NCI-H2196 (cell line): ENCODE results near the gene ST3GAL5.
"Not testable (repeated sequence)": the region's sequence is repeated elsewhere in the genome, so short reads cannot be mapped to it uniquely, and the experiment has no call there.

Source experiments
- DNase-seq: peaks from one replicate; lab custom pipeline; 2025; ENCODE audit not compliant: unreplicated experiment; lab: John Stamatoyannopoulos, UW

The ST3GAL5 gene

GRCh38 chr2:85888684-85889626, at the start of gene ST3GAL5:
ST3GAL5 (minus strand) TSS chr2:85888990; CDS start chr2:85888905, 85 bp downstream.
- peak; percentile 67 for DNase-seq

- no peak for DNase-seq
Observed at GRCh38 chr2:85938456-85938855, 49.7 kb upstream of the ST3GAL5 start.

DNA sequence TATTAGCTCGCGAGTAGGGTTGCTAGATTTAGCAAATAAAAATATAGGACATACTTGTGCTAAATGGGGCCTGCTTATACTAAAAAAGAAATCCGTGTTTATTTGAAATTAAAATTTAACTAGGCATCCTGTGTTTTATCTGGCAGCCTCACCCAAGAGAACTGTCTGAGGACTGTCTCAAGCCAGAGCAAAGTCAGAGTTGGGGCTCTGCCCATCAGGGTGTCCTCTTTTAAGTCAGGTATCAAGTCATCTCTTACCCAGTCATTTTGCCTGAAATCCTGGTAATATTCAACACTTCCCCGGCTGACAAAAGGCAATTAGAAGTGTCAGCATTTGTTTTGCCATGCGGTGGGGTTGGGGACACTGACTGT, 48.3 kb upstream of the ST3GAL5 start:
- DNase-seq: no peak

DNA sequence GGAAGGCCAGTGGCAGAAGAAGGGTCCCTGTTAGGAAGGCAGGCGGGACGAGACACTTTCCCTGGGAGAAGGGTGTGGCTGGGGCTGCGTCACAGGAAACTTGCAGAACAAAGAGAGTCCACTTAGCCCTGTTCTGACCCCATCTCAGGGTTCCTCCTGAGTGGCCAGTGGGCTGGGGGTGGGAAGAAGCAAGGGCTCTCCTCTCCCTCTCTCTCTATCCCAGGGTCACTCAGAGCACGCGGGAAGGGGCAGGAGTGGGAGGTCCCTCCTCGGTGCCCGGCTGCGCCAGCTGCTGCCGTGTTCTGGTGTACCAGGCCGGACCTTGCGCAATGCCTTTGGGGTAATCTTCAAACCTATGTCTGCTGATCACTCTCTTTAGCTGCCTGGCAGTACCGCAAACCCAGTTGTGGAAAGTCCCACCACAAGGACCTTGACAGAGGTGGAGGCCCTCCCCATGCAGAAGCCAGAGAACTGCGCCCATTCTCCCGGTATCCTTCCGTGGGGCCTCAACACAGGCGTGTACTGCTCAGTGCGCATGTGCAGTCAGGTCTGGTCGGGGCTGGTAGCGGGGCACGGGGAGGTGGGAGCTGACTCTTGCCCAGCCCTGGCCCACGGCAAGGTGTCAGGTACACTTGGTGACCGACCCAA, 47.8 kb upstream of the ST3GAL5 start:
- DNase-seq: no peak

DNA sequence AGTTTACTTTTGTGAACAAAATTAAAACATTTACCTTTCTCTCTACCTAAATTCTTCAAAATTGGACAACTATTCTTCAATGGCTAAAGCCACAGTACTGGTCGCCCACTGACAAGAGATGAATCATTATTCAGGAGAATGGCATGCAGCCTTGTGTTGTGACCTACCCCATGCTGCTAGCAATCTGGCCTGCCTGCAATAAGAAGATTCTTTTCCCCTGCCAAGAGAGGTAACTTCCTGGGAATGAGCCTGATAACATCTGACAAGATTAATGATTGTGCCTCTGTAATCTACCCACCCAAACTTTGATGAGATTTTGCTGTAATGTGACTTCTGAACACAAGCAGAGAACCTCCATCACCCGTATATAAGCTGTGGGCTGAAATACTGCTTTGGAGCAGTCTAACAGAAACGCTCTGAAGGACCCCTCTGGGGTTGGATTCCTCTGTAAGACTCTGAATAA, 47.0 kb upstream of the ST3GAL5 start:
- no peak for DNase-seq

GRCh38 chr2:85935170-85935745, 46.5 kb upstream of the ST3GAL5 start:
- DNase-seq: no peak

DNA sequence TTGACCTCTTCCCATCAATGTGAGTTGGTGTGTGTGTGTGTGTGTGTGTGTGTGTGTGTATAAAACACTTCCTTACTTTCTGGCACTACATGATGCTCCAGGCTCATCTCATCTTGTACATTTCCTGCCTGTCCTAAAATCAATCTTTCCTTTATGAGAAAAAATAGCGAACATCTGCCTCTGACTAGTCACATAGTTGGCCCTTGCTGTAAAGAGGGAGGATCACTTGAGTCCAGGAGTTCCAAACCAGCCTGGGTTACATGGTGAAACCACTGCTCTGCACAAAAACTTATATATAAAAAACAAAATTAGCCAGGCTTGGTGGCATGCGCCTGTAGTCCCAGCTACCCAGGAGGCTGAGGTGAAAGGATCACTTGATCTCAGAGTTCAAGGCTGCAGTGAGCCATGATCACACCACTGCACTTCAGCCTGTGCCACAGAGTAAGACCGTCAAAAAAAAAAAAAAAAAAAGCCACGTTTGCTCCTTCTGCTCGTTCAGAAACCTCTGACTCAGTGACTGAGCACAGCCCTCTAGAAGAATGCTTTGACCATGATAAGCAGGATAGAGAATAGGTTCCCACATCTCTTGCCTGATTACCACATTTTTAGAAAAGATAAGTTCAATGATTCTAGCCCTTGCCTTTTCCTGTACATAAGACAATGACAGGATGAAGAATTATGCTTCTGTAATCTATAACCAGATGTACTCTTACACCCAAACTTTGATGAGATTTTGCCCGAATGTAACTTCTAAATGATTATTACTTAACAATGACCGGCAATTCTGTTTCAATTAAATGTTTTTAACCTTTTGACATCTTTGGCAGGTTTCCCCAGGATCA, 45.2 kb upstream of the ST3GAL5 start:
- no peak for DNase-seq

DNA sequence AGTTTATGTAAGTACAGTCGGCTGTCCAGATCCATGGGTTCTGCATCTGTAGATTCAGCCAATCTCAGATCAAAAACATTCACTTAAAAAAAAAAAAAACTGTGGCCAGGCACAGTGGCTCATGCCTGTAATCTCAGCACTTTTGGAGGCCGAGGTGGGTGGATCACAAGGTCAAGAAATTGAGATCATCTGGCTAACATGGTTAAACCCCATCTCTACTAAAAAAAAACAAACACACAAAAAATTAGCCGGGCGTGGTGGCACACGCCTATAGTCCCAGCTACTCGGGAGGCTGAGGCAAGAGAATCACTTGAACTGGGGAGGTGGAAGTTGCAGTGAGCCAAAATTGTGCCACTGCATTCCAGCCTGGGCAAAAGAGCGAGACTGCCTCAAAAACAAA, 42.4 kb upstream of the ST3GAL5 start:
- not testable (repeated sequence) for DNase-seq

GRCh38 chr2:85930129-85931124, 41.6 kb upstream of the ST3GAL5 start:
- no peak for DNase-seq

- DNase-seq: no peak
Observed at GRCh38 chr2:85929096-85930050, 40.6 kb upstream of the ST3GAL5 start.

DNA sequence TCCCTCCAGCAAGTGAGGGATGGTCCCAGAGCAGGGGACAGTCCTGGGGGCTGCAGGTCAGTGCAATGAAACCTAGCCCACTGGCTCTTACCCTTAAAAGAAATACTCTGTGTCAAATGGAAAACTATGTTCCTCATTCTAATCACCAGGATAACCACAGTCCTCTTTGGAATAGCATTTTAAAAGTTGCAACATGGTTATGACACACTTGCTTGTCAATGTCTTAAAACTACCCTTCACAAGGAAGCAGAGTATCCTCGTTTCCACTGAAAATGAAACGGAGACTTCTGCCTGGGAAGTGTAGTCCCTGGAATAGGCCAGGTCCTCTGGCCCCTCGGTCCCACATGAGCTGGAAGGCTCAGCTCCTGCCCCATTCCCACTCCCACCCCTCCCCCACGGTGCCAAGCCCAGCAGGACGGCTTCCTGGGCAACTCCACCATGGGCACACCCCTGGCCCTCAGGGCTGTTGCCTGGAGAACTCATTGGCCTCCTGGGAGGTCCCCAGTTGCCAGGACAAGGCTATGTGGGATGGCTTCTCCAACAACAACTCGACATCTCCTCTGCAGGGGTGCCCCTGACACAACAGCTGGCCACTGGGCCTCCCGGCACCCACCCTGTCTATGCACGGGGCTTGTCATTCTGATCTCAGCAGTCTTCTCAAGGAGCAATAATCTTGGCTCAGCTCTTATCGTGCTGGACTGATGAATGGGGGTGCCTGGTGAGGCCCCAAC, 38.3 kb upstream of the ST3GAL5 start:
- DNase-seq: no peak

DNA sequence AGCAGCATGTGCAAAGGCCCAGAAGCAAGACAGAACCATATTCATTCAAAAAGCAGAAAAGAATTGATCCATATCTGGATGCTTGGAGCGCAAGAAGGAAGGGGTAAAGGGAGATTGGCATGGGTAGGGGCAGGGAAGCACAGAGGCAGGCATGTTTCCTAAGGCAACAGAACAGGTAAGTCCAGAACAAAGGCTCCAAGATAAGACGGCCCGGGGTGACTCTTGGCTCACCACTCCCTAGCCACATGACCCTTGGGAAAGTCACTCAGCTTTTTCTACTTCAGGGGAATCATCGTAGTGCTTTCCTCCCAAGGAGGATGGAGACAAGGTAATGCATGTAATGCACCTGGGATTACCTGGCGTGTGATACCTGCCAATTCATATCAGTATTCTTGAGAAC, 37.7 kb upstream of the ST3GAL5 start:
- DNase-seq: no peak

- no peak for DNase-seq
Observed at GRCh38 chr2:85925216-85925671, 36.5 kb upstream of the ST3GAL5 start.

GRCh38 chr2:85924522-85924921, 35.7 kb upstream of the ST3GAL5 start:
- DNase-seq: peak; percentile 16

GRCh38 chr2:85922199-85922598, 33.4 kb upstream of the ST3GAL5 start:
- no peak for DNase-seq

DNA sequence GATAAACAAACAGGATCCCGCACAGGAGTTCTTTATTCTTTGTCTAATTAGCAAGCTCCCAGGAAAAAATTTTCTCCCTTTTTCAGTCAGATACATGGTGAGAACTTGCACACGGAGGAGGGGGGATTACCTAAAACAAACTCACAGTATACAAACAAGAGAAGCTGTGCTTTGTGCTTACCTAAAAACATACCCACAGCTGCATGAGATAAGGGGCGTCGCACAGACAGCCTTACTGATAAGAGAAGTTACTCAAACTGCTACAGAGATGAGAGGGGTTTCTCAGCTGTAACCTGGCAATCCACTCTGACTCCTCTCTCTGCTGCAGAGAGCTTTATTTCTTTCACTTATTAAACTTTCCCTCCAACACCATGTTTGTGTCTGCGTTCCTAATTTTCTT, 32.9 kb upstream of the ST3GAL5 start:
- DNase-seq: no peak

- no peak for DNase-seq
Observed at GRCh38 chr2:85920810-85921545, 32.2 kb upstream of the ST3GAL5 start.
